HepG2 (cell line): ENCODE data around the gene TM4SF5. TPM values are rescaled to one million over a fixed set of nuclear protein-coding genes. Genes with fewer than 3 reads are reported as not detected.

Experiments
- FIP1L1 ChIP-seq: fragments of 200-400 bp; formaldehyde crosslinking; IDR thresholded peaks from 2 replicates; pipeline ENCODE4 v1.6.1; 2018; ENCODE audit warnings: low read depth, mild to moderate bottlenecking, low read length, moderate library complexity, borderline replicate concordance; ENCODE audit not compliant: insufficient read depth
- FOXC1 ChIP-seq: sonication (generic); formaldehyde crosslinking; IDR thresholded peaks from 2 replicates; pipeline ENCODE4 v1.8.0; 2022; ENCODE audit warnings: mild to moderate bottlenecking, missing genetic modification reagents, borderline replicate concordance
- HNRNPK ChIP-seq: fragments of 200-400 bp; formaldehyde crosslinking; IDR thresholded peaks from 2 replicates; pipeline ENCODE4 v1.6.1; 2018; ENCODE audit warnings: low read length, low read depth, moderate library complexity, mild to moderate bottlenecking; ENCODE audit not compliant: poor library complexity, severe bottlenecking
- KDM5A ChIP-seq: fragments of 200-600 bp; sonication (generic); IDR thresholded peaks from 2 replicates; pipeline ENCODE4 v1.7.0; 2018; ENCODE audit warnings: antibody characterized with exemption, mild to moderate bottlenecking, low read length, borderline replicate concordance
- RCOR2 ChIP-seq: IDR thresholded peaks from 2 replicates; pipeline ENCODE4 v1.6.1; 2016; ENCODE audit warnings: missing biosample characterization, missing genetic modification reagents
- RFXAP ChIP-seq: sonication (generic); formaldehyde crosslinking; IDR thresholded peaks from 2 replicates; pipeline ENCODE4 v1.4.0; 2020; ENCODE audit warnings: missing genetic modification reagents, borderline replicate concordance
- SALL1 ChIP-seq: sonication (generic); formaldehyde crosslinking; IDR thresholded peaks from 2 replicates; pipeline ENCODE4 v1.8.0; 2022; ENCODE audit warnings: mild to moderate bottlenecking, missing genetic modification reagents
- SIX4 ChIP-seq: sonication (generic); formaldehyde crosslinking; IDR thresholded peaks from 2 replicates; pipeline ENCODE4 v1.4.0; 2020; ENCODE audit warnings: missing genetic modification reagents
- THAP11 ChIP-seq: IDR thresholded peaks from 2 replicates; pipeline ENCODE4 v1.6.1; 2016; ENCODE audit warnings: missing biosample characterization, missing genetic modification reagents
- YY1 ChIP-seq: IDR thresholded peaks from 2 replicates; pipeline ENCODE4 v1.6.1; 2011; ENCODE audit warnings: low read length, low read depth, moderate library complexity, mild to moderate bottlenecking; ENCODE audit not compliant: insufficient read depth, insufficient replicate concordance
- ZBTB21 ChIP-seq: sonication (generic); formaldehyde crosslinking; IDR thresholded peaks from 2 replicates; pipeline ENCODE4 v1.4.0; 2020; ENCODE audit warnings: missing genetic modification reagents
- ZBTB8A ChIP-seq: sonication (generic); formaldehyde crosslinking; IDR thresholded peaks from 2 replicates; pipeline ENCODE4 v1.4.0; 2020; ENCODE audit warnings: mild to moderate bottlenecking, low read depth, missing genetic modification reagents, borderline replicate concordance
- ZFP62 ChIP-seq: sonication (generic); formaldehyde crosslinking; IDR thresholded peaks from 2 replicates; pipeline ENCODE4 v1.4.0; 2020; ENCODE audit warnings: missing genetic modification reagents
- ZNF326 ChIP-seq: sonication (generic); formaldehyde crosslinking; IDR thresholded peaks from 2 replicates; pipeline ENCODE4 v1.4.0; 2020; ENCODE audit warnings: missing genetic modification reagents, borderline replicate concordance
- ZNF781 ChIP-seq: sonication (generic); formaldehyde crosslinking; IDR thresholded peaks from 2 replicates; pipeline ENCODE4 v1.5.1; 2020; ENCODE audit warnings: borderline replicate concordance, mild to moderate bottlenecking, missing genetic modification reagents; ENCODE audit errors: not compliant biosample characterization
- ZNF891 ChIP-seq: sonication (generic); formaldehyde crosslinking; IDR thresholded peaks from 2 replicates; pipeline ENCODE4 v1.5.0; 2020; ENCODE audit warnings: mild to moderate bottlenecking, missing genetic modification reagents
- polyA plus RNA-seq, 8 experiments: library from polyadenylated mRNA; depleted of rRNA in 3 of 8; stranded (reverse) in 7 of 8; unstranded in 1 of 8; fragments of >200 nt; fragmentation: Illumina TruSeq in 4 of 8; extraction: Trizol in 4 of 8; gene quantifications; 2 replicates each; pipeline versions ENCODE4 v1.2.1 to v1.2.3, GENCODE V29; 2011 to 2016; ENCODE audit warnings: low read depth in 4 of 8, missing spikeins in 1 of 8, mixed read lengths in 1 of 8; ENCODE audit not compliant: insufficient read depth in 1 of 8
- total RNA-seq, 5 experiments: library from RNA; depleted of rRNA; stranded (reverse); fragments of >200 nt; fragmentation: Illumina TruSeq; extraction: Trizol; gene quantifications; 2 replicates each; pipeline ENCODE4 v1.2.3, GENCODE V29; 2016; ENCODE audit warnings: low read depth in 1 of 5
- TF ChIP-seq, protein P1 (sequence below), 2 experiments: sonication (generic) in 1 of 2; formaldehyde crosslinking in 1 of 2; IDR thresholded peaks; 2 replicates each; pipeline versions ENCODE4 v1.4.0 to v1.6.1; 2018 to 2020; ENCODE audit warnings: missing genetic modification reagents in 2 of 2, borderline replicate concordance in 1 of 2, low read depth in 1 of 2, mild to moderate bottlenecking in 1 of 2, missing biosample characterization in 1 of 2
- TF ChIP-seq, protein P2 (sequence below): sonication (generic); formaldehyde crosslinking; IDR thresholded peaks from 2 replicates; pipeline ENCODE4 v1.8.1; 2023; ENCODE audit warnings: missing genetic modification reagents, inconsistent platforms, borderline replicate concordance
- TF ChIP-seq, protein P3 (sequence below): IDR thresholded peaks from 2 replicates; pipeline ENCODE4 v1.6.1; 2016; ENCODE audit warnings: low read depth, borderline replicate concordance
- TF ChIP-seq, protein P4 (sequence below): IDR thresholded peaks from 2 replicates; pipeline ENCODE4 v1.6.1; 2016; ENCODE audit warnings: missing genetic modification reagents, missing compliant biosample characterization
- TF ChIP-seq, protein P5 (sequence below): sonication (generic); formaldehyde crosslinking; IDR thresholded peaks from 2 replicates; pipeline ENCODE4 v1.8.0; 2022; ENCODE audit warnings: mild to moderate bottlenecking, missing genetic modification reagents
- TF ChIP-seq, protein P6 (sequence below): sonication (generic); formaldehyde crosslinking; conservative IDR thresholded peaks from 2 replicates; pipeline ENCODE4 v1.8.1; 2023; ENCODE audit warnings: missing genetic modification reagents

Gene TM4SF5
- total and polyA plus RNA-seq, 2 of the 13 experiments (the other 11 are each of a cell fraction or from before 2014, with no cell fraction given): 30.1 to 126 TPM

DNA sequence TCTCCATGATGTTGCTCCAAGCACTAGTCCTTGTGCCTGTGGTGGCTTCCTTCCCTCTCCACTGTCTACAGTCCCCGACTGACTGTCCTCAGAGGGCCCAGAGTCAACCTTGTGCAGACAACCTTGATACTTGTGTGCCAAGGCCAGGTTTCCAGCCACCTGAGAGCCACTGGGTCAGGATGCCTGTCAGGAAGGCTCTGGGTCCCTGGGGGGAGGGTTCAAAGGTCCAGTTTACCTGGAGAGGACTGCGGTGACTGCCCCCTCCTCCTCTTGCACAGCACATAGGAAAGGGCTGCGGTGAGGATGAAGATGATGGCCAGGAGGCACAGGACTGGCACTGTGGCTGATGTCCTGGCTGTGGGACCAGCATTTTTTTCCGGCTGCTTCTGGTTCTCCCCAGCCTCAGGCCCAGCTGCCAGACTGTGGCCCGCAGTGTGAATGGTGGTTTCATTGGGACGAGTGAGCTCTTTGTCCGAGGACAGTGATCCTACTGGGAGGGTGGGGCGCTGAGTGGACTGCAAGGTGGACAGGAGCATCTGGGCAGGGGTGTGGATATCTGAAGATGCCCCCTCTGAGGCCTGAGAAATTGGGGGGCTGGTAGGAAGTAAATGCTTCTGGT, 36.7 kb upstream of the TM4SF5 start (continued):
- TF ChIP-seq RFXAP (CRISPR knock-in tag) (no peak), ZFP62 (CRISPR knock-in tag) (no peak), ZNF781 (CRISPR knock-in tag) (no peak), ZBTB8A (no peak), SALL1 (CRISPR knock-in tag) (peak; percentile 65), RCOR2 (no peak), HNRNPK (no peak), KDM5A (no peak), ZBTB21 (no peak), FOXC1 (no peak), YY1 (no peak), ZNF326 (CRISPR knock-in tag) (no peak), ZNF891 (CRISPR knock-in tag) (no peak), THAP11 (CRISPR knock-in tag) (peak; percentile 34; the same call in 1 of the 2 replicates), FIP1L1 (no peak), SIX4 (no peak)
- TF ChIP-seq, protein P1, sequence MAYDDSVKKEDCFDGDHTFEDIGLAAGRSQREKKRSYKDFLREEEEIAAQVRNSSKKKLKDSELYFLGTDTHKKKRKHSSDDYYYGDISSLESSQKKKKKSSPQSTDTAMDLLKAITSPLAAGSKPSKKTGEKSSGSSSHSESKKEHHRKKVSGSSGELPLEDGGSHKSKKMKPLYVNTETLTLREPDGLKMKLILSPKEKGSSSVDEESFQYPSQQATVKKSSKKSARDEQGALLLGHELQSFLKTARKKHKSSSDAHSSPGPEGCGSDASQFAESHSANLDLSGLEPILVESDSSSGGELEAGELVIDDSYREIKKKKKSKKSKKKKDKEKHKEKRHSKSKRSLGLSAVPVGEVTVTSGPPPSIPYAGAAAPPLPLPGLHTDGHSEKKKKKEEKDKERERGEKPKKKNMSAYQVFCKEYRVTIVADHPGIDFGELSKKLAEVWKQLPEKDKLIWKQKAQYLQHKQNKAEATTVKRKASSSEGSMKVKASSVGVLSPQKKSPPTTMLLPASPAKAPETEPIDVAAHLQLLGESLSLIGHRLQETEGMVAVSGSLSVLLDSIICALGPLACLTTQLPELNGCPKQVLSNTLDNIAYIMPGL (CRISPR knock-in tag; IDR thresholded peaks at IDR 0.05; ENCODE audit: borderline replicate concordance in 1 of 2, low read depth in 1 of 2): 0 out of 4 replicates have a peak, but pooled peaks of 1 of the 2 experiments have one; percentile 31
- TF ChIP-seq, protein P2, sequence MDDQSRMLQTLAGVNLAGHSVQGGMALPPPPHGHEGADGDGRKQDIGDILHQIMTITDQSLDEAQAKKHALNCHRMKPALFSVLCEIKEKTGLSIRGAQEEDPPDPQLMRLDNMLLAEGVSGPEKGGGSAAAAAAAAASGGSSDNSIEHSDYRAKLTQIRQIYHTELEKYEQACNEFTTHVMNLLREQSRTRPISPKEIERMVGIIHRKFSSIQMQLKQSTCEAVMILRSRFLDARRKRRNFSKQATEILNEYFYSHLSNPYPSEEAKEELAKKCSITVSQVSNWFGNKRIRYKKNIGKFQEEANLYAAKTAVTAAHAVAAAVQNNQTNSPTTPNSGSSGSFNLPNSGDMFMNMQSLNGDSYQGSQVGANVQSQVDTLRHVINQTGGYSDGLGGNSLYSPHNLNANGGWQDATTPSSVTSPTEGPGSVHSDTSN (CRISPR knock-in tag): no peak
- TF ChIP-seq, protein P3, sequence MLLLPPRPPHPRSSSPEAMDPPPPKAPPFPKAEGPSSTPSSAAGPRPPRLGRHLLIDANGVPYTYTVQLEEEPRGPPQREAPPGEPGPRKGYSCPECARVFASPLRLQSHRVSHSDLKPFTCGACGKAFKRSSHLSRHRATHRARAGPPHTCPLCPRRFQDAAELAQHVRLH (CRISPR knock-in tag): no peak; the same call in 1 of the 2 replicates
- TF ChIP-seq, protein P4, sequence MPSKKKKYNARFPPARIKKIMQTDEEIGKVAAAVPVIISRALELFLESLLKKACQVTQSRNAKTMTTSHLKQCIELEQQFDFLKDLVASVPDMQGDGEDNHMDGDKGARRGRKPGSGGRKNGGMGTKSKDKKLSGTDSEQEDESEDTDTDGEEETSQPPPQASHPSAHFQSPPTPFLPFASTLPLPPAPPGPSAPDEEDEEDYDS (CRISPR knock-in tag): no peak
- TF ChIP-seq, protein P5, sequence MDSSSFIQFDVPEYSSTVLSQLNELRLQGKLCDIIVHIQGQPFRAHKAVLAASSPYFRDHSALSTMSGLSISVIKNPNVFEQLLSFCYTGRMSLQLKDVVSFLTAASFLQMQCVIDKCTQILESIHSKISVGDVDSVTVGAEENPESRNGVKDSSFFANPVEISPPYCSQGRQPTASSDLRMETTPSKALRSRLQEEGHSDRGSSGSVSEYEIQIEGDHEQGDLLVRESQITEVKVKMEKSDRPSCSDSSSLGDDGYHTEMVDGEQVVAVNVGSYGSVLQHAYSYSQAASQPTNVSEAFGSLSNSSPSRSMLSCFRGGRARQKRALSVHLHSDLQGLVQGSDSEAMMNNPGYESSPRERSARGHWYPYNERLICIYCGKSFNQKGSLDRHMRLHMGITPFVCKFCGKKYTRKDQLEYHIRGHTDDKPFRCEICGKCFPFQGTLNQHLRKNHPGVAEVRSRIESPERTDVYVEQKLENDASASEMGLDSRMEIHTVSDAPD (CRISPR knock-in tag): no peak
- TF ChIP-seq, protein P6, sequence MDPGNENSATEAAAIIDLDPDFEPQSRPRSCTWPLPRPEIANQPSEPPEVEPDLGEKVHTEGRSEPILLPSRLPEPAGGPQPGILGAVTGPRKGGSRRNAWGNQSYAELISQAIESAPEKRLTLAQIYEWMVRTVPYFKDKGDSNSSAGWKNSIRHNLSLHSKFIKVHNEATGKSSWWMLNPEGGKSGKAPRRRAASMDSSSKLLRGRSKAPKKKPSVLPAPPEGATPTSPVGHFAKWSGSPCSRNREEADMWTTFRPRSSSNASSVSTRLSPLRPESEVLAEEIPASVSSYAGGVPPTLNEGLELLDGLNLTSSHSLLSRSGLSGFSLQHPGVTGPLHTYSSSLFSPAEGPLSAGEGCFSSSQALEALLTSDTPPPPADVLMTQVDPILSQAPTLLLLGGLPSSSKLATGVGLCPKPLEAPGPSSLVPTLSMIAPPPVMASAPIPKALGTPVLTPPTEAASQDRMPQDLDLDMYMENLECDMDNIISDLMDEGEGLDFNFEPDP (CRISPR knock-in tag): no peak
